Uterus (tissue), 4 donors: ENCODE measurements around the gene CACNB2. TPM values are rescaled to one million over a fixed set of nuclear protein-coding genes. Genes with fewer than 3 reads are reported as not detected.

Experiments
- DNase-seq, 2 donors: peaks; one replicate each; pipeline ENCODE4 v3.0.0-alpha.2; 2019 to 2020
- H3K27ac ChIP-seq, 2 donors: fragments of 200-600 bp; sonication (generic); 1 replicate in 1 of 2; 2 replicates in 1 of 2; pipeline ENCODE4 v1.5.1; 2016 to 2018
- H3K27me3 ChIP-seq, 2 donors: fragments of 200-600 bp; sonication (generic); one replicate each; pipeline ENCODE4 v1.5.1; 2018 to 2019; ENCODE audit warnings: control low read depth in 1 of 2
- H3K36me3 ChIP-seq, 2 donors: fragments of 200-600 bp; sonication (generic); one replicate each; pipeline ENCODE4 v1.5.1; 2019; ENCODE audit warnings: control low read depth in 1 of 2
- H3K4me1 ChIP-seq, 2 donors: fragments of 200-600 bp; sonication (generic); one replicate each; pipeline ENCODE4 v1.5.1; 2018 to 2019; ENCODE audit warnings: control low read depth in 1 of 2
- H3K4me3 ChIP-seq, 2 donors: fragments of 200-600 bp; sonication (generic); 1 replicate in 1 of 2; 2 replicates in 1 of 2; pipeline ENCODE4 v1.5.1; 2018 to 2019; ENCODE audit warnings: mild to moderate bottlenecking in 1 of 2
- H3K9me3 ChIP-seq, 2 donors: fragments of 200-600 bp; sonication (generic); one replicate each; pipeline ENCODE4 v1.5.1; 2019; ENCODE audit warnings: control low read depth in 1 of 2
- CTCF ChIP-seq, 4 experiments: fragments of 200-600 bp in 2 of 4; fragments of 450-650 bp in 2 of 4; sonication (generic) in 2 of 4; IDR thresholded peaks; one replicate each; pipeline ENCODE4 v1.5.1; 2016 to 2019; ENCODE audit warnings: antibody characterized with exemption in 4 of 4, mild to moderate bottlenecking in 2 of 4, moderate library complexity in 1 of 4
- POLR2A ChIP-seq, 2 donors: fragments of 450-650 bp; IDR thresholded peaks; one replicate each; pipeline ENCODE4 v1.6.1; 2016; ENCODE audit warnings: antibody characterized with exemption in 2 of 2, mild to moderate bottlenecking in 1 of 2, moderate library complexity in 1 of 2
- intact Hi-C: fragments of 100-400 bp; cut with DNase I; formaldehyde crosslinking; loops from one replicate; pipeline ENCODE4 v1.15.1; 2023; ENCODE audit warnings: low total_unique reads
- total RNA-seq, 4 donors: library from RNA; depleted of rRNA in 3 of 4; stranded (reverse); fragments of >200 nt in 3 of 4; gene quantifications; one replicate each; pipeline versions ENCODE4 v1.1.0 to v1.2.4, GENCODE V29; 2014 to 2023
- donor health status: DM: yes; HTN: yes; CAD: no.

The CACNB2 gene
- total RNA-seq, 4 donors from 2014 or later = 19.4 to 33.0 (median 27.0) TPM

- Histone ChIP-seq H3K4me3 (no peak overlapping the region), H3K27me3 (no peaks in the 10 kb centered on the region), H3K36me3 (no peaks in the 10 kb centered on the region), H3K27ac (no peak overlapping the region), H3K4me1 (no peaks in the 10 kb centered on the region), H3K9me3 (no peaks in the 10 kb centered on the region)
- intact Hi-C loops = no loop called here
- TF ChIP-seq CTCF (IDR thresholded peaks at IDR 0.05) = no peak
- no peak for TF ChIP-seq POLR2A (IDR thresholded peaks at IDR 0.05)
- DNase-seq = no peak
These were observed 219.6 kb downstream of the CACNB2 start for GRCh38 chr10:18359812-18360211.

GRCh38 chr10:18362892-18363291 is 222.7 kb downstream of the CACNB2 start:
- H3K4me3 ChIP-seq = no peak overlapping the region
- intact Hi-C loops = no loop called here
- H3K27ac ChIP-seq = no peak overlapping the region
- TF ChIP-seq POLR2A (IDR thresholded peaks at IDR 0.05) = no peak
- TF ChIP-seq CTCF (IDR thresholded peaks at IDR 0.05) = no peak
- no peaks in the 10 kb centered on the region for H3K9me3 ChIP-seq
- no peaks in the 10 kb centered on the region for H3K4me1 ChIP-seq
- no peaks in the 10 kb centered on the region for H3K27me3 ChIP-seq
- no peaks in the 10 kb centered on the region for H3K36me3 ChIP-seq
- no peak for DNase-seq

GRCh38 chr10:18364987-18365775 is 225.0 kb downstream of the CACNB2 start:
- DNase-seq = no peak
- no peaks in the 10 kb centered on the region for H3K9me3 ChIP-seq
- no peaks in the 10 kb centered on the region for H3K4me1 ChIP-seq
- TF ChIP-seq POLR2A (IDR thresholded peaks at IDR 0.05) (no peak), CTCF (IDR thresholded peaks at IDR 0.05) (no peak)
- H3K27ac ChIP-seq = no peak overlapping the region
- intact Hi-C loops = no loop called here
- H3K27me3 ChIP-seq = no peaks in the 10 kb centered on the region
- no peaks in the 10 kb centered on the region for H3K36me3 ChIP-seq
- no peak overlapping the region for H3K4me3 ChIP-seq

- no peaks in the 10 kb centered on the region for H3K4me1 ChIP-seq
- intact Hi-C loops = no loop called here
- no peak for DNase-seq
These were observed 227.6 kb downstream of the CACNB2 start for GRCh38 chr10:18367840-18368239.

More at GRCh38 chr10:18367840-18368239, 227.6 kb downstream of the CACNB2 start:
- no peaks in the 10 kb centered on the region for H3K9me3 ChIP-seq
- TF ChIP-seq POLR2A (IDR thresholded peaks at IDR 0.05) = no peak
- no peak for TF ChIP-seq CTCF (IDR thresholded peaks at IDR 0.05)
- no peaks in the 10 kb centered on the region for H3K36me3 ChIP-seq
- H3K27ac ChIP-seq = no peak overlapping the region
- no peak overlapping the region for H3K4me3 ChIP-seq
- H3K27me3 ChIP-seq = no peaks in the 10 kb centered on the region
